OCI-LY3 (cell line): Measurements from ENCODE around the gene PKP4.

ENCODE experiments used
- CTCF ChIP-seq: fragments of 200-600, 300-600 bp; sonication (generic); IDR thresholded peaks from 2 replicates; pipeline ENCODE4 v1.5.1; 2014; ENCODE audit warnings: antibody characterized with exemption, low read length, low read depth
- EZH2phosphoT487 ChIP-seq: fragments of 200-600 bp; shearing (Covaris generic); IDR thresholded peaks from 2 replicates; pipeline ENCODE4 v1.6.1; 2018; ENCODE audit warnings: antibody characterized with exemption, mixed run types, low read depth

GRCh38 chr2:158665536-158666302, 209.0 kb downstream of the PKP4 start:
- TF ChIP-seq CTCF: no peak
- no peak for TF ChIP-seq EZH2phosphoT487
